Measurements from ENCODE around the gene ELF1. TPM values are rescaled to one million over a fixed set of nuclear protein-coding genes. Genes with fewer than 3 reads are reported as not detected.
A peak's percentile ranks its signal among the peaks of the same experiment; 100 is the strongest.

Gene ELF1
- total RNA-seq, 3 donors from 2014 or later, result 80.2 to 111 (median 96.8) TPM

- no peak for TF ChIP-seq CTCF (IDR thresholded peaks at IDR 0.05)
- DNase-seq (no peak), ATAC-seq (peak; percentile 25)
- Histone ChIP-seq H3K36me3 (ENCODE audit: low read depth) (no peaks in the 10 kb centered on the region), H3K9me3 (no peaks in the 10 kb centered on the region), H3K4me1 (ENCODE audit: low read depth) (peaks cover 64% of the 10 kb centered on the region), H3K4me3 (no peak overlapping the region)
- intact Hi-C loops (cut with DNase I, micrococcal nuclease), result no loop called here
Measured at GRCh38 chr13:41007744-41008128, 11.4 kb downstream of the ELF1 start.

- peaks cover 66% of the 10 kb centered on the region for H3K4me1 ChIP-seq (ENCODE audit: low read depth)
Measured at GRCh38 chr13:41006978-41007743, 12.0 kb downstream of the ELF1 start.

GRCh38 chr13:41006306-41006705 lies 12.8 kb downstream of the ELF1 start:
- intact Hi-C loops (cut with DNase I, micrococcal nuclease), result no loop called here
- peak; percentile 20 for ATAC-seq
- H3K4me1 ChIP-seq (ENCODE audit: low read depth), result peaks cover 67% of the 10 kb centered on the region

More at GRCh38 chr13:41006978-41007743, 12.0 kb downstream of the ELF1 start:
- no peak overlapping the region for H3K4me3 ChIP-seq
- H3K9me3 ChIP-seq, result no peaks in the 10 kb centered on the region
- no peak for TF ChIP-seq CTCF (IDR thresholded peaks at IDR 0.05)
- ATAC-seq (no peak), DNase-seq (no peak)
- intact Hi-C loops (cut with DNase I, micrococcal nuclease), result no loop called here
- H3K36me3 ChIP-seq (ENCODE audit: low read depth), result no peaks in the 10 kb centered on the region

GRCh38 chr13:41005704-41006103 lies 13.4 kb downstream of the ELF1 start:
- H3K4me1 ChIP-seq (ENCODE audit: low read depth), result peaks cover 66% of the 10 kb centered on the region
- H3K36me3 ChIP-seq (ENCODE audit: low read depth), result no peaks in the 10 kb centered on the region
- DNase-seq (no peak), ATAC-seq (peak; percentile 87)
- H3K4me3 ChIP-seq, result no peak overlapping the region
- H3K9me3 ChIP-seq, result no peaks in the 10 kb centered on the region
- no peak for TF ChIP-seq CTCF (IDR thresholded peaks at IDR 0.05)
- intact Hi-C loops (cut with DNase I, micrococcal nuclease), result no loop called here

More at GRCh38 chr13:41006306-41006705, 12.8 kb downstream of the ELF1 start:
- DNase-seq, result no peak
- no peak for TF ChIP-seq CTCF (IDR thresholded peaks at IDR 0.05)
- no peak overlapping the region for H3K4me3 ChIP-seq
- H3K36me3 ChIP-seq (ENCODE audit: low read depth), result no peaks in the 10 kb centered on the region
- H3K9me3 ChIP-seq, result no peaks in the 10 kb centered on the region

GRCh38 chr13:41004875-41005693 lies 14.0 kb downstream of the ELF1 start:
- DNase-seq (no peak), ATAC-seq (peak; percentile 56)
- no peak for TF ChIP-seq CTCF (IDR thresholded peaks at IDR 0.05)
- H3K4me3 ChIP-seq, result peak overlapping the region; percentile 7
- no peaks in the 10 kb centered on the region for H3K36me3 ChIP-seq (ENCODE audit: low read depth)
- intact Hi-C loops (cut with DNase I, micrococcal nuclease), result no loop called here
- no peaks in the 10 kb centered on the region for H3K9me3 ChIP-seq
- H3K4me1 ChIP-seq (ENCODE audit: low read depth), result peaks cover 66% of the 10 kb centered on the region
